ENCODE measurements around the gene ABCC6.
A peak's percentile ranks its signal among the peaks of the same experiment; 100 is the strongest.
"Not testable (repeated sequence)": the region's sequence is repeated elsewhere in the genome, so short reads cannot be mapped to it uniquely, and the experiment has no call there.

ABCC6 gene

GRCh38 chr16:16167927-16168326 is 55.4 kb downstream of the ABCC6 start:
- no peak for DNase-seq
- intact Hi-C loops (cut with DNase I) = no loop called here

GRCh38 chr16:16166949-16167348 is 56.3 kb downstream of the ABCC6 start:
- no peak for DNase-seq
- intact Hi-C loops (cut with DNase I) = no loop called here

- intact Hi-C loops (cut with DNase I) = no loop called here
- DNase-seq = no peak
Observed at GRCh38 chr16:16166085-16166484, 57.2 kb downstream of the ABCC6 start.

- intact Hi-C loops (cut with DNase I) = no loop called here
- no peak for DNase-seq
Observed at GRCh38 chr16:16164243-16164642, 59.1 kb downstream of the ABCC6 start.

GRCh38 chr16:16163571-16163970 is 59.7 kb downstream of the ABCC6 start:
- DNase-seq = peak in 29 of 42 donors; percentile 14 to 74 (median 39)
- intact Hi-C loops (cut with DNase I) = no loop called here

GRCh38 chr16:16163109-16163508 is 60.2 kb downstream of the ABCC6 start:
- no peak for DNase-seq
- intact Hi-C loops (cut with DNase I) = no loop called here

- peak in 2 of 42 donors; percentile 10 to 41 for DNase-seq
- intact Hi-C loops (cut with DNase I) = no loop called here
Observed at GRCh38 chr16:16162591-16162990, 60.7 kb downstream of the ABCC6 start.

GRCh38 chr16:16161840-16162239 is 61.5 kb downstream of the ABCC6 start:
- intact Hi-C loops (cut with DNase I); DNase-seq: not testable (repeated sequence)

GRCh38 chr16:16161319-16161718 is 62.0 kb downstream of the ABCC6 start:
- intact Hi-C loops (cut with DNase I) = no loop called here
- DNase-seq = no peak

- no peak for DNase-seq
- intact Hi-C loops (cut with DNase I) = no loop called here
Observed at GRCh38 chr16:16159662-16160061, 63.6 kb downstream of the ABCC6 start.

GRCh38 chr16:16158741-16159374 is 64.4 kb downstream of the ABCC6 start:
- intact Hi-C loops (cut with DNase I) = no loop called here
- no peak for DNase-seq

- DNase-seq = no peak
- intact Hi-C loops (cut with DNase I) = no loop called here
Observed at GRCh38 chr16:16158082-16158658, 65.1 kb downstream of the ABCC6 start.

GRCh38 chr16:16157166-16157565 is 66.1 kb downstream of the ABCC6 start:
- no peak for DNase-seq
- intact Hi-C loops (cut with DNase I) = no loop called here

- intact Hi-C loops (cut with DNase I) = no loop called here
- DNase-seq = no peak
Observed at GRCh38 chr16:16155234-16155633, 68.1 kb downstream of the ABCC6 start.

GRCh38 chr16:16154281-16154951 is 68.9 kb downstream of the ABCC6 start:
- intact Hi-C loops (cut with DNase I) = no loop called here
- DNase-seq = no peak

GRCh38 chr16:16153000-16153399 is 70.3 kb downstream of the ABCC6 start:
- DNase-seq; intact Hi-C loops (cut with DNase I): not testable (repeated sequence)

GRCh38 chr16:16151315-16151714 is 72.0 kb downstream of the ABCC6 start:
- peak in 1 of 42 donors; percentile 28 for DNase-seq
- intact Hi-C loops (cut with DNase I) = no loop called here

GRCh38 chr16:16150878-16151152 is 72.5 kb downstream of the ABCC6 start:
- intact Hi-C loops (cut with DNase I) = no loop called here

GRCh38 chr16:16150117-16150877 is 73.0 kb downstream of the ABCC6 start:
- intact Hi-C loops (cut with DNase I) = no loop called here
- peak; percentile 52 to 93 (median 84) for DNase-seq

More at GRCh38 chr16:16150878-16151152, 72.5 kb downstream of the ABCC6 start:
- DNase-seq = no peak

GRCh38 chr16:16149710-16150116 is 73.6 kb downstream of the ABCC6 start:
- no peak for DNase-seq
- intact Hi-C loops (cut with DNase I) = no loop called here
